SK-N-SH (cell line): ENCODE data around the gene HOXA4. TPM values are rescaled to one million over a fixed set of nuclear protein-coding genes. Genes with fewer than 3 reads are reported as not detected.

Source experiments
- CTCF ChIA-PET: fragments of 300-600, 350-600 bp; formaldehyde crosslinking; extraction: SDS; loops from one replicate; lab custom pipeline; 2021; lab: Yijun Ruan, JAX
- POLR2A ChIA-PET: fragments of 350-600 bp; sonication (Branson Sonifier 250); formaldehyde crosslinking; extraction: SDS; loops from one replicate; lab custom pipeline; 2020; ENCODE audit warnings: antibody characterized with exemption, inconsistent platforms; lab: Yijun Ruan, JAX
- DNase-seq: peaks from one replicate; pipeline ENCODE4 v3.0.0; 2012
- H2AFZ ChIP-seq: fragments of 200-600 bp; sonication (generic); 2 replicates; pipeline ENCODE4 v1.8.1; 2016; ENCODE audit warnings: antibody characterized with exemption, mild to moderate bottlenecking, low read depth
- H3F3A ChIP-seq: fragments of 200-600 bp; sonication (generic); replicated peaks from 2 replicates; pipeline ENCODE3; 2016; ENCODE audit warnings: antibody characterized with exemption, mild to moderate bottlenecking; ENCODE audit not compliant: insufficient read depth
- H3K27ac ChIP-seq, 2 experiments: fragments of 200-500 bp in 1 of 2; fragments of 200-600 bp in 1 of 2; sonication (Bioruptor generic) in 1 of 2; sonication (generic), shearing (Covaris generic) in 1 of 2; 2 replicates each; pipeline versions ENCODE4 v1.5.1 to v1.6.1; 2014 to 2016; ENCODE audit warnings: low read depth in 2 of 2, inconsistent platforms in 1 of 2, low read length in 1 of 2, mild to moderate bottlenecking in 1 of 2, mixed read lengths in 1 of 2
- H3K27me3 ChIP-seq: fragments of 200-600 bp; sonication (generic), shearing (Covaris generic); 2 replicates; pipeline ENCODE4 v1.6.1; 2016; ENCODE audit warnings: mixed run types; ENCODE audit not compliant: insufficient read depth
- H3K36me3 ChIP-seq, 2 experiments: fragments of 200-500 bp in 1 of 2; fragments of 200-600 bp in 1 of 2; sonication (Bioruptor generic) in 1 of 2; sonication (generic) in 1 of 2; replicated peaks in 1 of 2; 2 replicates each; pipeline versions ENCODE3 to v1.5.1; 2014 to 2016; ENCODE audit warnings: low read length in 1 of 2, mild to moderate bottlenecking in 1 of 2; ENCODE audit not compliant: insufficient read depth in 2 of 2, control insufficient read depth in 1 of 2
- H3K4me1 ChIP-seq, 2 experiments: fragments of 200-500 bp in 1 of 2; fragments of 200-600 bp in 1 of 2; sonication (Bioruptor generic) in 1 of 2; sonication (generic), shearing (Covaris generic) in 1 of 2; 2 replicates each; pipeline versions ENCODE4 v1.5.1 to v1.6.1; 2014 to 2016; ENCODE audit warnings: low read depth in 1 of 2, low read length in 1 of 2, mixed run types in 1 of 2; ENCODE audit not compliant: insufficient read depth in 2 of 2, control insufficient read depth in 1 of 2
- H3K4me2 ChIP-seq: fragments of 200-600 bp; sonication (generic), shearing (Covaris generic); 2 replicates; pipeline ENCODE4 v1.6.1; 2017; ENCODE audit warnings: mixed run types
- H3K4me3 ChIP-seq, 2 experiments: fragments of 200-500 bp in 1 of 2; fragments of 200-600 bp in 1 of 2; sonication (Bioruptor generic) in 1 of 2; sonication (generic), shearing (Covaris generic) in 1 of 2; 2 replicates each; pipeline versions ENCODE4 v1.5.1 to v1.8.1; 2014 to 2016; ENCODE audit warnings: low read depth in 2 of 2, inconsistent platforms in 1 of 2, low read length in 1 of 2, mild to moderate bottlenecking in 1 of 2, mixed read lengths in 1 of 2, moderate library complexity in 1 of 2
- H3K79me2 ChIP-seq: fragments of 200-600 bp; sonication (generic); 2 replicates; pipeline ENCODE4 v1.8.1; 2017; ENCODE audit warnings: mild to moderate bottlenecking; ENCODE audit not compliant: insufficient read depth
- H3K9ac ChIP-seq: fragments of 200-600 bp; sonication (generic); 2 replicates; pipeline ENCODE4 v1.6.1; 2017; ENCODE audit warnings: mixed run types
- H3K9me2 ChIP-seq: fragments of 200-600 bp; sonication (generic); 2 replicates; pipeline ENCODE4 v1.6.1; 2017; ENCODE audit warnings: mixed run types
- H3K9me3 ChIP-seq: fragments of 200-600 bp; sonication (generic); 2 replicates; pipeline ENCODE4 v1.6.1; 2017; ENCODE audit warnings: mixed run types, mild to moderate bottlenecking, moderate library complexity
- H4K20me1 ChIP-seq: fragments of 200-600 bp; sonication (generic); 2 replicates; pipeline ENCODE4 v1.6.1; 2017; ENCODE audit warnings: mild to moderate bottlenecking, mixed run types; ENCODE audit not compliant: insufficient read depth
- FOSL2 ChIP-seq: IDR thresholded peaks from 2 replicates; pipeline ENCODE4 v1.4.0; 2012; ENCODE audit warnings: low read depth, mild to moderate bottlenecking, moderate library complexity, borderline replicate concordance
- FOXJ3 ChIP-seq: sonication (generic); formaldehyde crosslinking; IDR thresholded peaks from 2 replicates; pipeline ENCODE4 v1.5.1; 2020; ENCODE audit warnings: mild to moderate bottlenecking, missing genetic modification reagents
- GATA2 ChIP-seq: sonication (generic); formaldehyde crosslinking; IDR thresholded peaks from 2 replicates; pipeline ENCODE4 v1.5.0; 2020; ENCODE audit warnings: mild to moderate bottlenecking, missing genetic modification reagents
- JUND ChIP-seq: IDR thresholded peaks from 2 replicates; pipeline ENCODE4 v1.4.0; 2012
- RAD21 ChIP-seq: IDR thresholded peaks from 2 replicates; pipeline ENCODE4 v1.6.1; 2012; ENCODE audit warnings: mild to moderate bottlenecking, low read length
- RCOR1 ChIP-seq: fragments of 150-350 bp; IDR thresholded peaks from 2 replicates; pipeline ENCODE4 v1.6.1; 2017; ENCODE audit warnings: antibody characterized with exemption, low read length
- RXRA ChIP-seq: IDR thresholded peaks from 2 replicates; pipeline ENCODE4 v1.4.0; 2012; ENCODE audit warnings: low read depth, mild to moderate bottlenecking, borderline replicate concordance
- SMC3 ChIP-seq: IDR thresholded peaks from 2 replicates; pipeline ENCODE4 v1.6.1; 2012; ENCODE audit warnings: low read depth, low read length, improper control_type of control experiment
- TAF1 ChIP-seq: IDR thresholded peaks from 2 replicates; pipeline ENCODE4 v1.6.1; 2012; ENCODE audit warnings: low read depth, mild to moderate bottlenecking, low read length, moderate library complexity, borderline replicate concordance
- YY1 ChIP-seq: IDR thresholded peaks from 2 replicates; pipeline ENCODE4 v1.4.0; 2012; ENCODE audit warnings: low read depth, mild to moderate bottlenecking
- WGBS: methylation state at CpG from one replicate; pipeline ENCODE4 v1.1.6; 2017; ENCODE audit warnings: low lambda C conversion rate; 5-methylcytosine and 5-hydroxymethylcytosine counted together
- polyA plus RNA-seq, 3 experiments: library from polyadenylated mRNA; depleted of rRNA; stranded (reverse); fragments of >200 nt; gene quantifications; 2 replicates each; pipeline ENCODE4 v1.2.3, GENCODE V29; 2012
- TF ChIP-seq, protein P1 (sequence below): IDR thresholded peaks from 2 replicates; pipeline ENCODE4 v1.4.0; 2012; ENCODE audit warnings: low read depth, borderline replicate concordance
- TF ChIP-seq, protein P2 (sequence below): fragments of 150-350 bp; IDR thresholded peaks from 2 replicates; pipeline ENCODE4 v1.6.1; 2016; ENCODE audit warnings: mild to moderate bottlenecking, low read depth, low read length
- TF ChIP-seq, protein P3 (sequence below): IDR thresholded peaks from 2 replicates; pipeline ENCODE4 v1.6.1; 2012; ENCODE audit warnings: mild to moderate bottlenecking, low read depth, low read length, moderate library complexity
- TF ChIP-seq, protein P4 (sequence below): fragments of 200-600 bp; sonication (generic); IDR thresholded peaks from 2 replicates; pipeline ENCODE4 v1.6.1; 2017; ENCODE audit warnings: antibody characterized with exemption, mild to moderate bottlenecking, moderate library complexity
- TF ChIP-seq, protein P5 (sequence below): fragments of 150-350 bp; IDR thresholded peaks from 2 replicates; pipeline ENCODE4 v1.6.1; 2017; ENCODE audit warnings: antibody characterized with exemption, low read length, low read depth, borderline replicate concordance

The HOXA4 gene
- polyA plus RNA-seq, 1 of the 3 experiments (the other 2 are of a cell fraction): not detected

DNA sequence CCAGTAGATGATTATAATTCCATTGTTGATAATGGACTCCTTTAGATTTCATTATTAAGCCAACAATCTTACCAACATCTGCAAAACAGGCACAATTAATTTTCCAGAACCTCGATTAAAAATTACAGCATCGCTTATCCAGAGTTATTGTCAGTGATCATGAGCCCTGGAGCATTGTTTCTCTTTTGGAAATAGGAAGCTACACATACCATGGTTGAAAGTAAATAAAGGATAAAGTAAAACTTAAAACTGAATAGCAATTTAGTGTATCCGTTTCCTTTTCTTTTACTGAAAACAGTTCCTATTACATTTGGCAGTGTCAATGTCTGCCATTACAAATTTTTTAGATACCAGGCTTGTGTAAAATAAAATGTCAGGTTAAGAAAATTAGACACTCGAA lies 18.2 kb downstream of the HOXA4 start:
- Histone ChIP-seq H4K20me1 (no peaks in the 10 kb centered on the region), H3K27me3 (peaks cover 94% of the 10 kb centered on the region), H3F3A (peaks cover 5% of the 10 kb centered on the region), H3K4me2 (no peak overlapping the region), H3K9me2 (no peaks in the 10 kb centered on the region), H3K27ac (no peak overlapping the region), H3K79me2 (no peaks in the 10 kb centered on the region), H2AFZ (no peak overlapping the region), H3K4me3 (no peak overlapping the region), H3K9me3 (no peaks in the 10 kb centered on the region), H3K9ac (no peak overlapping the region), H3K36me3 (no peaks in the 10 kb centered on the region), H3K4me1 (no peaks in the 10 kb centered on the region; a peak in 1 of 4 replicates)
- CTCF ChIA-PET: interaction anchor here (1.1 kb wide), 1 partner anchor 36 kb away, joined by 3 read pairs; no protein-coding TSS in a partner anchor
- 6% methylated on average over 4 of the region's 4 CpGs for WGBS
- POLR2A ChIA-PET: no interaction called here
- no peak for DNase-seq
- TF ChIP-seq RCOR1 (no peak), RXRA (no peak), FOSL2 (no peak), YY1 (no peak), GATA2 (CRISPR knock-in tag) (no peak), SMC3 (no peak), JUND (no peak), RAD21 (no peak), FOXJ3 (CRISPR knock-in tag) (no peak), TAF1 (no peak)
- TF ChIP-seq, protein P1, sequence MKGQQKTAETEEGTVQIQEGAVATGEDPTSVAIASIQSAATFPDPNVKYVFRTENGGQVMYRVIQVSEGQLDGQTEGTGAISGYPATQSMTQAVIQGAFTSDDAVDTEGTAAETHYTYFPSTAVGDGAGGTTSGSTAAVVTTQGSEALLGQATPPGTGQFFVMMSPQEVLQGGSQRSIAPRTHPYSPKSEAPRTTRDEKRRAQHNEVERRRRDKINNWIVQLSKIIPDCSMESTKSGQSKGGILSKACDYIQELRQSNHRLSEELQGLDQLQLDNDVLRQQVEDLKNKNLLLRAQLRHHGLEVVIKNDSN: no peak
- TF ChIP-seq, protein P2, sequence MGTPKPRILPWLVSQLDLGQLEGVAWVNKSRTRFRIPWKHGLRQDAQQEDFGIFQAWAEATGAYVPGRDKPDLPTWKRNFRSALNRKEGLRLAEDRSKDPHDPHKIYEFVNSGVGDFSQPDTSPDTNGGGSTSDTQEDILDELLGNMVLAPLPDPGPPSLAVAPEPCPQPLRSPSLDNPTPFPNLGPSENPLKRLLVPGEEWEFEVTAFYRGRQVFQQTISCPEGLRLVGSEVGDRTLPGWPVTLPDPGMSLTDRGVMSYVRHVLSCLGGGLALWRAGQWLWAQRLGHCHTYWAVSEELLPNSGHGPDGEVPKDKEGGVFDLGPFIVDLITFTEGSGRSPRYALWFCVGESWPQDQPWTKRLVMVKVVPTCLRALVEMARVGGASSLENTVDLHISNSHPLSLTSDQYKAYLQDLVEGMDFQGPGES: no peak
- TF ChIP-seq, protein P3, sequence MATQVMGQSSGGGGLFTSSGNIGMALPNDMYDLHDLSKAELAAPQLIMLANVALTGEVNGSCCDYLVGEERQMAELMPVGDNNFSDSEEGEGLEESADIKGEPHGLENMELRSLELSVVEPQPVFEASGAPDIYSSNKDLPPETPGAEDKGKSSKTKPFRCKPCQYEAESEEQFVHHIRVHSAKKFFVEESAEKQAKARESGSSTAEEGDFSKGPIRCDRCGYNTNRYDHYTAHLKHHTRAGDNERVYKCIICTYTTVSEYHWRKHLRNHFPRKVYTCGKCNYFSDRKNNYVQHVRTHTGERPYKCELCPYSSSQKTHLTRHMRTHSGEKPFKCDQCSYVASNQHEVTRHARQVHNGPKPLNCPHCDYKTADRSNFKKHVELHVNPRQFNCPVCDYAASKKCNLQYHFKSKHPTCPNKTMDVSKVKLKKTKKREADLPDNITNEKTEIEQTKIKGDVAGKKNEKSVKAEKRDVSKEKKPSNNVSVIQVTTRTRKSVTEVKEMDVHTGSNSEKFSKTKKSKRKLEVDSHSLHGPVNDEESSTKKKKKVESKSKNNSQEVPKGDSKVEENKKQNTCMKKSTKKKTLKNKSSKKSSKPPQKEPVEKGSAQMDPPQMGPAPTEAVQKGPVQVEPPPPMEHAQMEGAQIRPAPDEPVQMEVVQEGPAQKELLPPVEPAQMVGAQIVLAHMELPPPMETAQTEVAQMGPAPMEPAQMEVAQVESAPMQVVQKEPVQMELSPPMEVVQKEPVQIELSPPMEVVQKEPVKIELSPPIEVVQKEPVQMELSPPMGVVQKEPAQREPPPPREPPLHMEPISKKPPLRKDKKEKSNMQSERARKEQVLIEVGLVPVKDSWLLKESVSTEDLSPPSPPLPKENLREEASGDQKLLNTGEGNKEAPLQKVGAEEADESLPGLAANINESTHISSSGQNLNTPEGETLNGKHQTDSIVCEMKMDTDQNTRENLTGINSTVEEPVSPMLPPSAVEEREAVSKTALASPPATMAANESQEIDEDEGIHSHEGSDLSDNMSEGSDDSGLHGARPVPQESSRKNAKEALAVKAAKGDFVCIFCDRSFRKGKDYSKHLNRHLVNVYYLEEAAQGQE: no peak
- TF ChIP-seq, protein P4, sequence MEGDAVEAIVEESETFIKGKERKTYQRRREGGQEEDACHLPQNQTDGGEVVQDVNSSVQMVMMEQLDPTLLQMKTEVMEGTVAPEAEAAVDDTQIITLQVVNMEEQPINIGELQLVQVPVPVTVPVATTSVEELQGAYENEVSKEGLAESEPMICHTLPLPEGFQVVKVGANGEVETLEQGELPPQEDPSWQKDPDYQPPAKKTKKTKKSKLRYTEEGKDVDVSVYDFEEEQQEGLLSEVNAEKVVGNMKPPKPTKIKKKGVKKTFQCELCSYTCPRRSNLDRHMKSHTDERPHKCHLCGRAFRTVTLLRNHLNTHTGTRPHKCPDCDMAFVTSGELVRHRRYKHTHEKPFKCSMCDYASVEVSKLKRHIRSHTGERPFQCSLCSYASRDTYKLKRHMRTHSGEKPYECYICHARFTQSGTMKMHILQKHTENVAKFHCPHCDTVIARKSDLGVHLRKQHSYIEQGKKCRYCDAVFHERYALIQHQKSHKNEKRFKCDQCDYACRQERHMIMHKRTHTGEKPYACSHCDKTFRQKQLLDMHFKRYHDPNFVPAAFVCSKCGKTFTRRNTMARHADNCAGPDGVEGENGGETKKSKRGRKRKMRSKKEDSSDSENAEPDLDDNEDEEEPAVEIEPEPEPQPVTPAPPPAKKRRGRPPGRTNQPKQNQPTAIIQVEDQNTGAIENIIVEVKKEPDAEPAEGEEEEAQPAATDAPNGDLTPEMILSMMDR: no peak
- TF ChIP-seq, protein P5, sequence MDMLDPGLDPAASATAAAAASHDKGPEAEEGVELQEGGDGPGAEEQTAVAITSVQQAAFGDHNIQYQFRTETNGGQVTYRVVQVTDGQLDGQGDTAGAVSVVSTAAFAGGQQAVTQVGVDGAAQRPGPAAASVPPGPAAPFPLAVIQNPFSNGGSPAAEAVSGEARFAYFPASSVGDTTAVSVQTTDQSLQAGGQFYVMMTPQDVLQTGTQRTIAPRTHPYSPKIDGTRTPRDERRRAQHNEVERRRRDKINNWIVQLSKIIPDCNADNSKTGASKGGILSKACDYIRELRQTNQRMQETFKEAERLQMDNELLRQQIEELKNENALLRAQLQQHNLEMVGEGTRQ: no peak
